MM.1S (cell line): ENCODE results near the gene FAM131C.

ENCODE experiments used
- CTCF ChIP-seq: fragments of 300-600 bp; sonication (generic); IDR thresholded peaks from 2 replicates; pipeline ENCODE4 v1.5.1; 2016; ENCODE audit warnings: antibody characterized with exemption, low read length, mixed read lengths
- EZH2 ChIP-seq: fragments of 300-600 bp; sonication (generic); optimal IDR thresholded peaks from 2 replicates; pipeline ENCODE3; 2017; ENCODE audit warnings: low read depth, mild to moderate bottlenecking, antibody characterized with exemption, low read length, mixed read lengths
- EZH2phosphoT487 ChIP-seq: fragments of 300-600 bp; sonication (generic); IDR thresholded peaks from 2 replicates; pipeline ENCODE4 v1.6.1; 2018; ENCODE audit warnings: antibody characterized with exemption, low read length

GRCh38 chr1:16068356-16069270 lies 4.8 kb downstream of the FAM131C start:
- no peak for TF ChIP-seq CTCF
- TF ChIP-seq EZH2 = no peak
- TF ChIP-seq EZH2phosphoT487 = no peak
